NCI-H345 (cell line): Measurements from ENCODE around the gene PTPRK.

Experiments
- DNase-seq: peaks from one replicate; lab custom pipeline; 2025; lab: John Stamatoyannopoulos, UW

The PTPRK gene

DNA sequence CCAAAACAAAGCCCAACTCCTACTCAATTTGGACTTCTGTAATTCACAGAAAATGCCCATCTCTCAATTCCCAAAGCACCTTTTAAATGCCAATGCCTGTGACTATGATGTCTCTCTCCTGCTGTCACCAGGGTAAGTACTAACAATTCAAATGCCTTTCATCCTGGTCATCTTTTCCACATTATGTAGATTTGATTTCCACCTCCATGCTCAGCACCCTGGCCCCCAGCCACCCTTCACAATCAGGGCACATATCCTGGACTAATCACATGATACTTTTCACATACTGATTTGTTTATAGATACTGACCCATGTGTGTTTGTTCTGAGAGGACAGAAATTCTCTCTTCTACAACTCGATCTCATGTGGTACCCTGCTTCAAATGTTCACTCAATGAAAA is 236.3 kb downstream of the PTPRK start:
- no peak for DNase-seq

DNA sequence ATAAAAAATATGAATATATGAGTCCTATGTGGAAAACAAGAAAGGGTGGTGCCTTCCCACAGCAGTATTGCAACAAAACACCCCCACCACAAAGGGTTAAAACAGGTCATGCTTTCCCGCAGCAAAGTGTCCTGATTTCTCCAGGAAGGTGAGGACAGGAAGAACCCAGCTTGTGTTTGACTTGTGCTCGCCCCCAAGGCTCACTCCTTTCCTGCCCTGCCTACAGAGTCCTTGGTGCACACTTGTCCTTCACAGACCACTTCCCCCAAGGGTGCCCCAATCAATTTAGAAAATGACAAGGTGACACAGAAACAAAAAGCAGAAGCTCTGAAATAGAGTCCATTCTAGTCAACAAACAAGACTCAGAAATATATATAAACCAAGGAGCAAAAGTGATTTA is 237.4 kb downstream of the PTPRK start:
- no peak for DNase-seq

DNA sequence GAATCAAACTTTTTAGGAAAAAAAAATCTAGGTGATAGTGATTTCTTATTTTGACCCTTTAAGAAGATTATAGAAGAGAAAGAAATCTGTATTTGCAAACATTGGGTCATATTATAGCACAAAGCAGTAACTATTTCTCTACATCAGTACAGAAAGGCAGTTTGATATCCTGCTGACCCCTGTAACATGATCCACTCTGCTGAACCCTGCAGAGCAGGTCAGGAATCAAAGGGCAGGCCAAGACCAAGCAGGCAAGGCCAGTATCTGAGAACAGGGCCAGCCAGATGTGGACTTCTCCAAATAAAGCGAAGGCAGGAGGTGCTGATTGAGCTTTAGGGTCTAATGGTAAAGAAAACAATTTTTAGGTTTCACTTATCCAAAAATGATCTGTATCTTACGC is 239.4 kb downstream of the PTPRK start:
- no peak for DNase-seq

DNA sequence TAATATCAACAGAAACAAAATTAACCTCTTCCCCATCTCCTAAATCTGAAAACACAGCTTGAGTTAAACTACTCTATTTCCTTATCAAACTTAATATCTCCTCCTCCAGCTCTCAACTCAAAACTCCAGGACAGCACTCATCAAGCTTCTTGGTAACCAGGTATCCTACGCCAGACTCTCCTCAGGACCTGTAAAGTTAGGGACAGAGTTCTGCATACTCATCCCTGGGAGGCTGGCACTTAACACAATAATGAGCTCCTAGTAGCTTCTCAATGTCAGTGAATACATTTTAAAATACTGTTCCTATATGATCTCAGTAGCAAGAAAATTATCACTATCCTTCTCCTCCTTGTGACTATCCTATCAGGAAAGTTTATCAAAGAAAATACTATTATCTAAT is 240.3 kb downstream of the PTPRK start:
- DNase-seq = no peak

DNA sequence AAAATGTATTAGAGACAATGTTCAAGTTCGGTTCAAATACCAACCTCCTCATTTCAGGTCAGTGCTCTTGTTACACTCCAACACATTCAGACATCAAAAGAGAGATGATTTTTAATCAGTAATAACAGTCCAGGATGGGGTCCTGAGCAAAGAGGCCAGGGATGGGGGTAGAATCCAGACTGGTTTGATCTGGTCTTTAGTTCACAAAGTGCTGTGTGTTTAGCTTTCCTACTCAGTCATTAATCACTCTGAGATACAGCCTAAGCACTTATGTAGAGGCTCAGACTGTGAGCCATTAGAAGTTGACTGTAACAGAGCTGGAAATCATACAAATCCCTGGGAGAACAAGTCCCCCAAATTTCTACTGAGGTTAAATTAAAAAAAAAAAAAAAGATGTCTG is 241.6 kb downstream of the PTPRK start:
- DNase-seq = no peak

DNA sequence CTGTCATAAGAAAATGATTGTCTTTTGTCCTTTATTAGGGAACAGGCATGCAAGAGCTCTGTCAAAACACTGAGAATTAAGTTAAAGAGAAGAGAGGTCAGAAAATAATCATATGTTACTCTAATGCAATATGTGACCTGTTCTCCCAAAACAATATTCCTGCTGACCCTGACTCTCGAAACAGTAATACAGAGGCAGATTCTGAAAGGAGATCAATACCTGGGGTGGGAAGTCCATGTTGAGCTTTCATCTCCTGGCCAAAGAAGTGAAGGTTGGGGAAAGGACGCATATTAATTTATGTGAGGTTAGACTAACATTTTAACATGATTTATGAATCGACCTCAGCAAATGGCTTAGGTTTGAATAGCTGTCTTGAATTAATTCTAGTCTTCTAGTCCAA is 243.0 kb downstream of the PTPRK start:
- DNase-seq = no peak

DNA sequence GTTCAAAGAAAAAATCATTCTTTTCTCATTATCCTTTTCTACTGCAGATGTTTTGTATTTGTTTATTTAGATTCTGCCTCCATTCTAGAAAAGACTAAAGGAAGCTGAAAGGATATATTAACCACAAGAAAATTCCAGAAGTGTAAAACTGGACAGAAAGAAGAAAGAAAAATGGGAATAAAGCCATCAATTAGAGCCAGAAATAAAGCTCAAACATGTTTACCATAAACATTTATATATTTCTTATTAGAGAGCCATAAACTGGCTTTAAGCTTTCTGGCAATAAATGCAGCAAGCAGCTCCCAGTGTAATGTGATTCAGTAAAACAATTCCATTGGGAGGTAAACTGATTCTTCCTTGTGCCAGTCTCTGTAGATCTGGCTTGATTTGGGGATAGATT is 244.1 kb downstream of the PTPRK start:
- DNase-seq = no peak

DNA sequence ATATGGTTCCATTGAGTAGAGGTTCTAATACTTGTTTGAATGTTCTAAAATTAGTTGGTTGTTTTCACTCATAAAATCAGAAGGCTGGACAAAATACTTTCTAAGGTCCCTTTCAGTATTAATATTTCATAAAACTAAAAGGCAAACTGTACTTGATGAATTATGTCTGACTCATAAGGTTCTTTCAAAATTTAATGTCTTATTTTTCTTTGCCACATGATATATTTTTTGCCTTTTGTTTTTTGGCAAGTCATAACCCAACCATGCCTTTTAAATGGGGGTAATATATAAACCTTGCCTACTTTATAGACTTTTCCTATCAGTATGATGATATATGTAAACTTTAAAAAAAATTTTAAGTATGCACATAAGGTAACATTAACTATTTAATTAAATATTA is 244.7 kb downstream of the PTPRK start:
- no peak for DNase-seq

DNA sequence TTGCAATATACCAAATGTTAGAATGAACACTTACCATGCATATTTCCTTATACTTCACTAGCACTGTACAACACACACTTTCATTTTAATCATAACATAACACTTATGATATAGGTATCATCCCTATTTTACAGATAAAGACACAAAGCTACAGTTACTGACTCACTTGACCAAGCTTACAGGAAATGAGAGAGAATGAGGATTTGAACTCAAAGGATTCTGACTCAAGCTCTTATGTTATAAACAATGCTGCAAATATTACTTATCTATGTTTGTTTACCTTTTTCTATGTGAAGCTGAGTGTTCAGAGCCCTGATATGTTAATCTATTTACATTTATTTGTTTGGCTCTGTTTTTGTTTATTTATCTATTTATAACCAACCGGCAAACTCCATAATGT is 245.4 kb downstream of the PTPRK start:
- DNase-seq = no peak

DNA sequence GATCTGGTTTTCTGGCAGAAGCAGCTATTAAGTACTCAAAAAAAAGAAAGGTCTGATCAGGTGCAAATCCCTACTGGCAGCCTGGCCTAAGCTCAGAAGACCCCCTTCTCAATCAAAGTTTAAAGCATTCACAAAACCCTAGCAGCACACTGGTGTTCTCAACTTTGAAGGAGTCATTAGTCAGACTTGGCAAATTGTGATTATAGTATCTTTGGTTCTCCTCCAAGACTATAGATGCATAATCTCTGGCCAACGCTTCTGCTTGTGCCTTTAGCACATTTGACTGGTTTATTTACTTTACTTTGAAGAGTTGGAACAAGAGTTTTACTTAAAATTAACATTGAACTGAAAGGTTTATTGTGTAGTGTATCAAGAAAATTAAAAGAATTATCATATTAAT is 248.9 kb downstream of the PTPRK start:
- DNase-seq = no peak

DNA sequence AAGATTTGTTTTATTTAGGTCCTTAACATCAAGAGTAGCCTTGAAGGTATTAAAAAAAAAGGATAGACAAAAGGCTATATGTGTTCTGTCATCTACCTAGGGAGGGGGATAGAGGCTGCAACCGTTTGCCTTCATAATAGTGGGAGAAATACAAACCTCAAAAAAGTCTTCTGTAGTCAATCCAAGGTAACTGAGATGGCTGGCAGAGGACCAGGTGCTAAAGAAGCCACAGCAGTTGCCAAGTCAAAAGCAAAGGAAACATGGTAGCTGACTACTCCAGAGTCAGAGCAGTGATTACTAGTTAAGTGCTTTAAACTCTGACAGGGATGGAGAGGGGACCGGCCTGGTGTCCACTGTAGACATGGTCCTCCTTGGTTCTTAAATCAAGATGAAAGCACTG is 249.4 kb downstream of the PTPRK start:
- DNase-seq = no peak

DNA sequence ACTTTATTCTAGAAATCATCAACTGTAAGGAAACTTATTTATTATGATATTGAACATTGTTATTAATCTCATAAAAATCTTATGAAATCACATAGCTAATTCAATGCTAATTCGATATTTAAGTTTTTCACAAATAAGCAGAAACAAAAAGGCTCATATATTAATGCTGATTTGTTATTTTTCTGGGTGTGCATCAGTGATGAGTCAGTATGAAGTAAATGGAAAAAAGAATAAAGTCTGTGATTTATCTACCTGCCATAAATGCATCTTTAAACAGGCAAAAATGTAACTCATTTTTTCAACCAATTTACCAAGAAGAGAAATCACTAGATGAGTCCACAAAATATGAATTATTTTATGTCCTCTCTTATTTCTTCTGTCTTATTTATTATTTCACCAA is 253.5 kb downstream of the PTPRK start:
- no peak for DNase-seq

DNA sequence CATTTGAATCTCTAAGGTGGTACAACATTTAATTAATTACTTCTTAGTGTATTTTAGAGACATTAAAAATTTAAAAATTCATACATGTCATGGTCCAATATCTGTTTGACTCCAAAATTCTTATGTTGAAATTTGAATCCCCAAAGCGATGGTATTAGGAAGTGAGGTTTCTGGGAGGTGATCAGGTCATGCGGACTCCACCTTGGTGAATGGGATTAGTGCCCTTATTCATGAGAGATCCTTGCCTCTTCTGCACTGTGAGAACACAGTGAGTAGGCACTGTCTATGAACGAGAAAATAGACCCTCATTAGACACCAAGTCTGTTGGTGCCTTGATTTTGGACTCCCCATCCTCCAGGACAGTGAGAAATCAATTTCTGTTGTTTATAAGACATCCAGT is 254.7 kb downstream of the PTPRK start:
- DNase-seq = no peak

DNA sequence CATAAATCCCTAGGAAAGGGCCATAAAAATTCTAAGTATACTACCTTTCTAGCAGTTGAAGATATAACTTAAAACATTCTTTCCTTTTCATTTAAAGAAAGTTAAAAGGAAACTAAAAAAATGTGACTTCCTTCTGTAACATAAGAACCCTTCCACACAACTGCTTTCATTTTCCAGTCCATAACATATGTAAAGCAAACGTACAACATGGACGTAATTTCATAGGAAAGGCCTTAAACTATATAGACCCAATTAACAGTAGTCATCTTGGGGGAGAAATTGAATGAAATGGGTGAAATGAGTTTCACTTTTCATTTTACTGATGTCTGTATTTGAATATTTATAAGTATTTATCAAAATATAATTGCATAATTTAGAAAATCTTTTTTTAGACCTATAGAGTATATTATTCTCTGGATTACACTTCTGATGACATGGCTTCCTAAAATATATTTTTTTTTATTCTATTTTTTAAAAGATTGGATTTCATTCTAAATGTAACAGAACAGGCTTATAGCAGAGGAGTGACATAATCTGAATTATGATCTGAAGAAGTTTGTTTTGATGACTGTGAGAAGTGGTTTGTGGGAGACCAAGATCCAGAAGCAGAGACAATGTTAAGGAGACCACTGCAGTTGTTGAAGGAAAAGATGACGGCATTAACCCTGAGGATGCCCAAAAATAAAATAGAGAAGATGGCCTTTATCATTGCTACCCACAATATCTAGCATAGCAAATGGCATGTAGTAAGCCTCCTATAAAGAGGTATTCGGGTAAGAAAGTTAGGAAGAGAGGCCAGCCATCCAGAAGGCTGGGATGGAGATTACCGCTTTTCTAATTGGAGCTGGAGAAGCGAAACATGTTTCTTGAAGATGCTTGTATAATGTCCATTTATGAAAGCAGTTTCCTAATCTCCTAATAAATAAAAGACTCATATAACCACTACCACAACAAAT is 260.4 kb downstream of the PTPRK start:
- DNase-seq = no peak

DNA sequence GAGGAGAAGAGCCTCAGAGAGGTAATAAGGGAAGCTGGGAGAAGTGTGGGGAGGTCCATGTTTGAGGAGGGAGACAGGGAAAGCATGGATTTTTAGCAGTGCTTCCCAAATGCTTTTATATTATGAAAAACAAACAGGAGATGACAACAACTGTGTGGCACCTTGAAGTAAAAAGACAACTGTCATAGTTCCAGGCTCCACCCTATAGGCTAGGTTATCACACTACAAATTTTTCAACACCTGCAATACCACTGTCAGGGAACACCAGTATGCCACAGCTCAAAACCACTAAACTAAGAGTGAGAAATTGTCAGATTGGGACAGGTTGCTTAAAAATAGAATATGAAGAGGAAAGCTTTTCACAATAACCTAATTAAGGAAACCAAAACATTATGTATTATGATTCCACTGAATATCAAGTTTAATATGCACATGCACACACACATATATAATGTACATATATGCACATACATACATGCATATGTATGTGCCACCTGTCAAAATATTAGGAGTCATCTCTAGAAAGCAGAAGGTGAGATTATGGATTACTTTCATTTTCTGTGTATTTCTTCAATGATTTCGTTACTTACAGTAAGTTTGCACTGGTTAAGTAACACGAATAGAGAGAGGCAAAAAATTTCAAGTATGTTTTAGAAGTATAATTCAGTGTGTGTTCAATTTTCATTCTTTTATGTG is 261.2 kb downstream of the PTPRK start:
- DNase-seq = no peak

DNA sequence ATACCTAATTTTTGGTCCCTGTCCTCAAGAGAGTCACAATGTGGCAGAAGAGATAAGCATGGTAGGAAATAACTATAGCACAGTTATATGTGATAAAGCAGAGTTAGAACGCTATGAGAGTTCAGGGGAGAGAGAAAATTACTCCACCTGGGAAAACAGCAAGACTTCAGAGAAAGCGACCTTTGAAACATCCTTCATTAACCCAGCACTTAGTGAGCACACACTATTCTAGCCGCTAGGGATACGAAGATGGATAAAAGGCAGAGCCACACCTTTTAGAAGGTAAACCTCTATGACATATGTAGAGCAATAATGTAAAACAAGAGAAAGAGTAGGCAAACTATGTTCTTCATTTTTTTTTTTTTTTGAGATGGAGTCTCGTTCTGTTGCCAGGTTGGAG is 264.3 kb downstream of the PTPRK start:
- DNase-seq = no peak

DNA sequence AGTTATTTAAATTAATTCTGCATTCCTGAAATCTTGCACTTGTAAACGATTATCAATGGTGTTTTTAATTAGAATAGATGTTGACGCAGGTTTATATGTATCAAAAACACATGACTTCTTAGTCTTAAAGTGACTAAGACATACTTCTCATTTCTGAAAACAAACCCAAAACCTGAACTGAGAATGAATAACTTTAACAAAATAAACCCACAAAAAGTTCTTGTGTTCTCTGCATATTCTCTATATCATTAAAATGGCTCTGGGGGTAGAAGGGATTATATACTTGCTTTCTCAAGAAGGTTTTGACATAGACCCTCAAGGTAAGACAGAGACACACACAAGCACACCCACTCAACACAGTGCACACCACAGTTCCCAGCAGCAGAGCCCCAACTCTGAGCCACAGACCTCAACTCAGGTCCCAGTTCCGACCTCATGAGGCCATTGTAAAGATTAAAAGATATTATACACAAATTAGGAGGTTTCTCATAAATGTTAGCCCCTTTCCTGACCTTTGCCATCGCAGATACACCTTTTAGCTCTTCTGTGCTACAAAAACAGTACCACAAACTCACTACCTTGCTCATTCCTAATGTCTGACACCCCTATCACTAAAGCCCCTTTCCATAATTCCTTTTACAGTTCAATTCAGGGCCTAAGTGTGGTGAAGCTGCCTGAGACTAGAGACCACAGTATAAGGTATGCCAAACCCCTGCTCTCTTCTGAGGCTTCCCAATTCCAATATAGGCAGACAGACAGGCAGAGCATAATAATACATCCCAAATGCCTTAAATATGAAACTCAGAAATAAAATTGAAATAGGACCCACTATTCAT is 267.8 kb downstream of the PTPRK start:
- no peak for DNase-seq

DNA sequence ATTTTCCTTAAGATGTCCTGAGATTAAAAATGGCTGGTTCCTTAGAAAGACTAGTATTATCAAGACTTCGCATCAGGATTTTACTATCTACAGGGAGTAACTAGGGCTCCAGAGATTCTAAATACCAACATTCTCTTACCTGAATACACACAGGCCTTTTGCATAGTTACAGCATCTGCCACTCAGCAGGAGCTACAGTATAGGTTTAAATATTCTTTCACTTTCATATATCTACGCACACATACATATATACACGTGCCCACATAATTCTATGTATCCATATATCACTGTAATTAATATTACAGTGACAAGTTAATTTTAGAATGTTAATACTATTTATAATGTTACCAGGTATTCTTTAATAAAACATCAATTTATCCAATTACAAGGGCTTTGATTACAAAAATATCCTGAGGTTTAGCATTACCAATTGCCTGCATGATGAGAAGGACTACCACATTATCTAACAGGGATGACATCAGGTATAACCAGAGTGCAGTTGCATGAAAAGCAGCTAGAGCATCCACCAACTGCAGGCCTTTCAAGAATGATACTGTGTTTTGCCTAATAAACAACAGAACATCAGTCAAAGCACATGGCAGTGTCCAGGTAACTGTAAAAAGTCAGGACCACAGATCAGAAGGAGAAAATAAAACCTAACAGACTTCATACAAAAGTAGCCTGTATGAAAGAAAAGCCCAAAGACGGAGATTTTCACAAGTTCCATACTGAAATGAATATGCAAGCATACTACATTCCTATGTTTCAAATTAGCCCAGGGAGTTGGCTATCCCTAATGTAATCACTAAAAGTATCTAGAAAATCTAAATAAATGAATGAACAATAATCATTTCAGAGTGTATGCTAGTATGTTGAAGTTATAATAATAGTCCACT is 268.7 kb downstream of the PTPRK start:
- no peak for DNase-seq

DNA sequence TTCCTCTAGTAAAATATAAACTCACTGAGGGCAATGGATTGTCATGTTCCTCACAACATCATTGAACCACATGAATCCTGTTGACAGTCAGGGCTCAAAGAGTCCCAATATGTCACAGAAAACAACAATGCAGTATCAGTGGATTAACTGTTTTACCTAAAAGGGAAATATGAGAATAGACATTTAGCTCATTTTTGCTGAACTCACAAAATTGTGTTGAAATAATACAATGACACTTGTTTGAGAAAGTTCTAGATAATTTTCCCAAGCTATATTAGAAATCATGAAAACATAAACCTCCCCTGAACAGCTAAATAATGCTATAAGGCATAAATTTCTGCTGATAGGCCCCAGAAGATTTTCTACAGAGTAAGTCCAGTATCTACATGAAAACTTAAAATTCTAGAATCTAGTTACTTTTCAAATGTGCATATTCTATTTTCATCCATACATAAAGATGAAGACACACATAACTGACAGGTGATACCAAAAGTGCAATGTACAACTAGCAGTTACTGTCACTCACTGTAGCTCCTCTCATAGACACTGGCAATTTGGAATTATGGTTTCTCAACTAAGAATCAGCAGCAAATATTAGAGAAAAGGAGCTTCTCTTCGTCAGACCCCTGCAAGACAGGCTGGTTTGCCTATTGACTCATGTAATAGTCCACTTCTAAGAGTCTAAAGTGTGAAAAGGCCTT is 269.9 kb downstream of the PTPRK start:
- DNase-seq = no peak

DNA sequence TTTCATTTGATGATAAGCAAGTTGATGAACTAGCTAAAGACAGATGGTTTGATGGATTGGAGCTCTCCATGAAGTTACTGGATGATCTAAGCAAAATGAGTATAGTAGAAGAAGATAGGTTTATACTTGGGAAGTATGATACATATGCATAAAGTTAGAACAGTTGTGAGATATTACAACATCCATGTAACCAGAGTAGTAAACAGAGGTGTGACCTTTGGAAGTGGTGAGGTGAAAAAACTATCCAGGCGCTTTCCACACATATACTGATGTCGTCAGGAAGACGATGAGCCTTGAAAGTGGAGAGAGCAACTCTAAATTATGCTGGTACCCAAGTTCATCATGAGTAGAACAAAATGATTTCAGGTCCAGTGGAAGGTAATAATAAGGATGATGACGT is 271.0 kb downstream of the PTPRK start:
- DNase-seq = no peak
